Measurements from ENCODE around the gene NCAPD2.
"Not testable (repeated sequence)": the region's sequence is repeated elsewhere in the genome, so short reads cannot be mapped to it uniquely, and the experiment has no call there.

NCAPD2 gene

DNA sequence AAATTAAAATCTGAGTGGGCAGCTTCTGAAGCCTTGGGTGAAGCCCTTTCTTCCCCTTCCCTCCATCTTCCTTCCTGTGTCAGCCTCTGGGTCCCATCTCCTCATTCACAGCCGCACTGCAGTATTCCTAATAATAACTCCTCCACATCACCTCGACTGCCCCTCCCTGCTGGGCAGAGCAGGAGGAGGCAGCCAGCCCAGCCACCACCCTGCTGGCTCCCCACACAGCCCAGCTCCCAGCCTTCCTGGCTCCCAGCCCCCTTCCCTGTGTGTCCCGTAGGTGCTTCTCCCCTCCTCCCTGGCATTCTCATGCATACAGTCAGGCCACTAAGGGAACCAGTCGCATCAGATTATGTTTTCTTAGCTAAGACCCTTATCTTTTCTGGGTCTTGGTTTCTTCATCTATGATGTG, 58.2 kb downstream of the NCAPD2 start:
- H3K9ac ChIP-seq (ENCODE audit: low read length) = peak overlapping the region; percentile 42
- H3K4me3 ChIP-seq (ENCODE audit: low read length) = no peak overlapping the region
- H2BK5ac ChIP-seq (ENCODE audit: low read length) = no peak overlapping the region
- peaks cover 4% of the 10 kb centered on the region for H3K4me1 ChIP-seq (ENCODE audit: control insufficient read depth, low read depth, low read length)
- peaks cover 4% of the 10 kb centered on the region for H3K36me3 ChIP-seq (ENCODE audit: control insufficient read depth, insufficient read depth, low read length)
- H3K27ac ChIP-seq (ENCODE audit: low read depth, low read length) = no peak overlapping the region
- no peak overlapping the region for H4K5ac ChIP-seq (ENCODE audit: low read length)
- H3K79me1 ChIP-seq (ENCODE audit: low read length) = peaks cover 35% of the 10 kb centered on the region
- no peak overlapping the region for H3K4ac ChIP-seq (ENCODE audit: low read depth, low read length)
- DNase-seq = no peak
- peaks cover 33% of the 10 kb centered on the region for H3K79me2 ChIP-seq (ENCODE audit: control insufficient read depth, insufficient read depth, low read length)
- H2BK120ac ChIP-seq (ENCODE audit: low read depth, low read length) = no peak overlapping the region
- H3K18ac ChIP-seq (ENCODE audit: low read length) = no peak overlapping the region
- H3K56ac ChIP-seq (ENCODE audit: low read length) = peak overlapping the region; percentile 25
- H2BK15ac ChIP-seq (replicated peaks; ENCODE audit: low read depth) = no peak overlapping the region
- H4K8ac ChIP-seq (ENCODE audit: low read depth, low read length) = no peak overlapping the region
- no peaks in the 10 kb centered on the region for H3K27me3 ChIP-seq (ENCODE audit: insufficient read depth, low read length, poor library complexity)
- H3K4me2 ChIP-seq (ENCODE audit: low read length) = no peak overlapping the region
- H2AK5ac ChIP-seq (ENCODE audit: low read length) = no peak overlapping the region
- no peak overlapping the region for H3K23ac ChIP-seq (ENCODE audit: low read length)
- WGBS (ENCODE audit: extremely low coverage, insufficient coverage, low lambda C conversion rate) = no CpG with 5 or more reads among the region's 4 CpGs

DNA sequence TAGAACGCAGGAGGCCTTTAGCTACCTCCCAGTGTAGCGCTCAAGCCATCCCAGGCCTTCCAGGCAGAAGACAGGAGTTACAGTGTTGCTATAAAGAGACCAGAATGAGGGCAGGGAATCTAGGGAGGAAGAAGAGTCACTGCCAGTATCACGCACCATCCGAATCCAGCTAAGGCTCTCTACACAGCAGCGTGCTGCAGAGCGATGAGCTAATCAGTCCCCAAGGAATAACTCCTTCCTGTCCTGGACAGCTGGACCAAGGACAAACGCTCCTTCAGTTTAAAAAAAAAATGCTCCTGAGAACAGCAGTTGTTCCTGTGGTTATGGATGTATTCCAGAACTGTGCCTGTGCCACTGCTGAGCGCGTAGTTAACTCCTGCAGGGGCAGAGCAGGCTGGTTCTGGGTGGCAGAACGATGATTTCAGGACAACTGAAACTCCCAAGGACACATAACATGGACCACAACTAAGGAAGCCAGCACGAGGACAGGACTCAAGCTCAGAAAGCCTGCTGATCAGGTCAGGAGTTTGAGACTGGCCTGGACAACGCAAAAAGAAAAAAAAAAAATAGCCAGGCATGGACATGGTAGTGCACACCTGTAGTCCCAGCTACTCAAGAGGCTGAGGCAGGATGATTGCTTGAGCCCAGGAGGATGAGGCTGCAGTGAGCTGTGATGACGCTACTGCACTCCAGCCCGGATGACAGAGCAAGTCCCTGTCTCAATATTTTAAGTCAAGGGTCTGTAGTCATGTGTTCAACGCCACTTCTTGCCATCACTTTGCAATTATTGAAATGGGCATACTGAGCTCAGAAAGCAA, 59.4 kb downstream of the NCAPD2 start:
- Histone ChIP-seq H2BK15ac (replicated peaks; ENCODE audit: low read depth) (no peak overlapping the region), H3K4me3 (ENCODE audit: low read length) (no peak overlapping the region), H3K36me3 (ENCODE audit: control insufficient read depth, insufficient read depth, low read length) (peaks cover 4% of the 10 kb centered on the region), H4K8ac (ENCODE audit: low read depth, low read length) (no peak overlapping the region), H3K27ac (ENCODE audit: low read depth, low read length) (no peak overlapping the region), H3K27me3 (ENCODE audit: insufficient read depth, low read length, poor library complexity) (no peaks in the 10 kb centered on the region), H3K79me1 (ENCODE audit: low read length) (peaks cover 35% of the 10 kb centered on the region), H2AK5ac (ENCODE audit: low read length) (no peak overlapping the region), H4K5ac (ENCODE audit: low read length) (no peak overlapping the region), H3K18ac (ENCODE audit: low read length) (no peak overlapping the region), H3K4me1 (ENCODE audit: control insufficient read depth, low read depth, low read length) (peaks cover 4% of the 10 kb centered on the region), H3K9ac (ENCODE audit: low read length) (peak overlapping the region; percentile 51), H2BK5ac (ENCODE audit: low read length) (no peak overlapping the region), H3K4ac (ENCODE audit: low read depth, low read length) (no peak overlapping the region), H3K4me2 (ENCODE audit: low read length) (no peak overlapping the region), H3K23ac (ENCODE audit: low read length) (peak overlapping the region; percentile 89), H2BK120ac (ENCODE audit: low read depth, low read length) (no peak overlapping the region), H3K56ac (ENCODE audit: low read length) (peak overlapping the region; percentile 60), H3K79me2 (ENCODE audit: control insufficient read depth, insufficient read depth, low read length) (peaks cover 33% of the 10 kb centered on the region)
- DNase-seq = no peak
- no CpG with 5 or more reads among the region's 15 CpGs for WGBS (ENCODE audit: extremely low coverage, insufficient coverage, low lambda C conversion rate)

DNA sequence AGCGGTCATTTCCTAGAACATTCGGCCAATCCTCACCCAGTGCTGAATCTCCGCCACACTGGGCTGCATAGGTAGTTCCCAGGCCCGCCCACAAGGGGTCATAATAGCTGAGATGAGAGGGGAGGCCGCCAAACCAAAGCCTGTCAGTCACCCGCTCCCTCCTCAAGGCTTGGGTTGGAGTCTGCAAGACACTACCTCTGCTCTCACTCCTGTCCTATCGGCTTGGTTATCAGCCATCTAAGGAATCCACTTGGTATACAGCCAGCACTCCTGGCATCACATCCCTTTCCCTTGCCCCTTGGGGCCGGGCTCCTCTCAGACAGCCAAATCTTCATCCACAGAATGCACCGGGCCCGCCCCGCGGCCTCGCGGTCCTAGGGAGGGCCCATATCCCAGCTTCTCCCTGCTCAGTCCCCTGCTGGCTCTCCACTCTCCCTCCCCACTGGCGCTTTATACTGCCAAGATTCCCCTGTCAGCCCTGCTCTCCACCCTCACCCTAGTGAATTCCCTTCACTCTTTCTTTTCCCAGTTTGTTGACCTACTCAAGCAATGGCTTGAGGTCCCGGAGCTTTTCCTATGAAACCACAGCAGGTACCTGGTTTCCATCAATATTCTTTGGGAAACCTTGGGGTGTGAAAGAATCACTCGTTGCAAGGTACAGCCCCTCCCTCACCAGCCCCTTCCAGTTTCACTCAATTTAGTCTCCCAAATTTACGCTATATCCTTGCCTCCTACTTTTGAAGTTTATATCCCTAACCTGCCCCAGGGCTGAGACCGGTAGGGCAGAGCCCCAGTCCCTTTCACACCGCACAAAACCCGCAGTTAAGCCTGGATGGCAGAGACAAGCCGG, 60.5 kb downstream of the NCAPD2 start:
- Histone ChIP-seq H2AK5ac (ENCODE audit: low read length) (no peak overlapping the region), H3K27me3 (ENCODE audit: insufficient read depth, low read length, poor library complexity) (no peaks in the 10 kb centered on the region), H3K4me2 (ENCODE audit: low read length) (peak overlapping the region; percentile 26), H3K23ac (ENCODE audit: low read length) (peak overlapping the region; percentile 95), H2BK120ac (ENCODE audit: low read depth, low read length) (no peak overlapping the region), H3K27ac (ENCODE audit: low read depth, low read length) (peak overlapping the region; percentile 17), H3K56ac (ENCODE audit: low read length) (peak overlapping the region; percentile 96), H4K5ac (ENCODE audit: low read length) (no peak overlapping the region), H3K79me1 (ENCODE audit: low read length) (peaks cover 35% of the 10 kb centered on the region), H3K18ac (ENCODE audit: low read length) (no peak overlapping the region), H3K4me3 (ENCODE audit: low read length) (peak overlapping the region; percentile 99), H4K8ac (ENCODE audit: low read depth, low read length) (no peak overlapping the region), H3K4ac (ENCODE audit: low read depth, low read length) (no peak overlapping the region), H3K36me3 (ENCODE audit: control insufficient read depth, insufficient read depth, low read length) (peaks cover 4% of the 10 kb centered on the region), H2BK5ac (ENCODE audit: low read length) (no peak overlapping the region), H3K9ac (ENCODE audit: low read length) (peak overlapping the region; percentile 96), H3K79me2 (ENCODE audit: control insufficient read depth, insufficient read depth, low read length) (peaks cover 33% of the 10 kb centered on the region), H3K4me1 (ENCODE audit: control insufficient read depth, low read depth, low read length) (peaks cover 4% of the 10 kb centered on the region), H2BK15ac (replicated peaks; ENCODE audit: low read depth) (no peak overlapping the region)
- peak; percentile 97 for DNase-seq
- WGBS (ENCODE audit: extremely low coverage, insufficient coverage, low lambda C conversion rate) = no CpG with 5 or more reads among the region's 22 CpGs

DNA sequence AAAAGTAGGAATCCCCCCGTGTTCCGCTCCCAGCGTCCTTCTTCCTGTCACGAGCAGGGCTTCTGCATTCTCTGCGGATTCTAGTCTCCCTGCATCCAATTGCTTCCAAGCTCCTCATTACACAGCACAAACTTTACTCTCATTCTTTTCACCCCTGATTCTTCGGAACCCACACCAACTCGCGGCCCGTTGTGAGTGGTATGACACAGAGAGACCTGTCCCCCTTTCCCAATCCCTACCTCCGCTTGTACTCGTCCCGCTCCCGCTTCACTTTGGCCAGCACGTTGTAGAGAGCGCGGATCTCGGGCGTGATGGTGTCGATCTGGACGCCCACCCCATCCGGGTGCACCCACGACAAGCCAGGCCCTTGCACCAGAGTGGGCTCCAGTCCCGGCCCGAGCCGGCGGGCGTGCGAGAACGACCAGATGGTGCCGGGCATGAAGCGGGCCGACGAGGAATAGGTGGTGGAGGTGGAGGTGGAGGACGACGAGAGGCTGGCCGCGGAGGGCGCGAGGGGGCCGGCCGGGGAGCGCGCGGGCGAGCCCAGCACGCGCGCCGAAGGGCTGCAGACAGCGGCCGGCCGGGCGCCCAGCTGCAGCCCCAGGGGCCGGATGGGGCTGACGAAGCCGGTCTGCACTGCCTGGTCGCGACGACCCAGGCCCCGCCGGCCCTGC, 61.3 kb downstream of the NCAPD2 start:
- Histone ChIP-seq H3K4me3 (ENCODE audit: low read length) (peak overlapping the region; percentile 99), H2AK5ac (ENCODE audit: low read length) (no peak overlapping the region), H3K23ac (ENCODE audit: low read length) (peak overlapping the region; percentile 51), H3K18ac (ENCODE audit: low read length) (no peak overlapping the region), H2BK5ac (ENCODE audit: low read length) (no peak overlapping the region), H3K4ac (ENCODE audit: low read depth, low read length) (no peak overlapping the region), H3K4me1 (ENCODE audit: control insufficient read depth, low read depth, low read length) (peaks cover 4% of the 10 kb centered on the region), H3K56ac (ENCODE audit: low read length) (peak overlapping the region; percentile 96), H3K27ac (ENCODE audit: low read depth, low read length) (peak overlapping the region; percentile 64), H3K79me1 (ENCODE audit: low read length) (peaks cover 35% of the 10 kb centered on the region), H4K5ac (ENCODE audit: low read length) (no peak overlapping the region), H3K4me2 (ENCODE audit: low read length) (peak overlapping the region; percentile 26), H3K36me3 (ENCODE audit: control insufficient read depth, insufficient read depth, low read length) (peaks cover 9% of the 10 kb centered on the region), H2BK120ac (ENCODE audit: low read depth, low read length) (no peak overlapping the region), H2BK15ac (replicated peaks; ENCODE audit: low read depth) (no peak overlapping the region), H3K27me3 (ENCODE audit: insufficient read depth, low read length, poor library complexity) (no peaks in the 10 kb centered on the region), H4K8ac (ENCODE audit: low read depth, low read length) (no peak overlapping the region), H3K79me2 (ENCODE audit: control insufficient read depth, insufficient read depth, low read length) (peaks cover 33% of the 10 kb centered on the region), H3K9ac (ENCODE audit: low read length) (peak overlapping the region; percentile 96)
- WGBS (ENCODE audit: extremely low coverage, insufficient coverage, low lambda C conversion rate) = no CpG with 5 or more reads among the region's 61 CpGs
- DNase-seq = peak; percentile 10

DNA sequence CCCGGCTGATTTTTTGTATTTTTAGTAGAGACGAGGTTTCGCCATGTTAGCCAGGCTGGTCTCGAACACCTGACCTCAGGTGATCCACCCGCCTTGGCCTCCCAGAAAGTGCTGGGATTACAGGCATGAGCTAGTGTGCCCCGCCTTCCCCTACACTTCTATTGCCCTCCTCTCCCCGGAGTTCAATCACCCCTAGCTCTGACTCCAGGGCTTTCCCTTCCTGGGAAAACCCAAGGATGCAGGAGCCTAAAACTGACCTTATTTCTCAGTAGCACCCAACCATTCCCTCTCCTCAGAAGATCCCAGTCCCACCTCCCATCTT, 62.6 kb downstream of the NCAPD2 start:
- H3K18ac ChIP-seq (ENCODE audit: low read length); H3K23ac ChIP-seq (ENCODE audit: low read length); H3K4ac ChIP-seq (ENCODE audit: low read depth, low read length); H2BK15ac ChIP-seq (replicated peaks; ENCODE audit: low read depth); H4K8ac ChIP-seq (ENCODE audit: low read depth, low read length); H2BK120ac ChIP-seq (ENCODE audit: low read depth, low read length); H3K4me3 ChIP-seq (ENCODE audit: low read length); H3K27me3 ChIP-seq (ENCODE audit: insufficient read depth, low read length, poor library complexity); H2AK5ac ChIP-seq (ENCODE audit: low read length); DNase-seq; H3K4me1 ChIP-seq (ENCODE audit: control insufficient read depth, low read depth, low read length); H3K4me2 ChIP-seq (ENCODE audit: low read length); H3K56ac ChIP-seq (ENCODE audit: low read length); H3K27ac ChIP-seq (ENCODE audit: low read depth, low read length); H3K9ac ChIP-seq (ENCODE audit: low read length); H4K5ac ChIP-seq (ENCODE audit: low read length); H2BK5ac ChIP-seq (ENCODE audit: low read length): not testable (repeated sequence)
- Histone ChIP-seq H3K79me2 (ENCODE audit: control insufficient read depth, insufficient read depth, low read length) (peaks cover 27% of the 10 kb centered on the region), H3K36me3 (ENCODE audit: control insufficient read depth, insufficient read depth, low read length) (peaks cover 14% of the 10 kb centered on the region), H3K79me1 (ENCODE audit: low read length) (peaks cover 29% of the 10 kb centered on the region)
- no CpG with 5 or more reads among the region's 7 CpGs for WGBS (ENCODE audit: extremely low coverage, insufficient coverage, low lambda C conversion rate)

Measured in mesendoderm (in vitro differentiated cells).